ENCODE results near the gene PI4KA.
"Not testable (repeated sequence)": the region's sequence is repeated elsewhere in the genome, so short reads cannot be mapped to it uniquely, and the experiment has no call there.

PI4KA gene

GRCh38 chr22:20858615-20859416 is at the start of gene PI4KA, which contains the start of gene SNAP29:
Gene PI4KA, minus strand, starts transcription at chr22:20858811. Its CDS starts 86 bp downstream, at chr22:20858725.
Gene SNAP29, plus strand, starts transcription at chr22:20859007. Its CDS starts 104 bp downstream, at chr22:20859111.
- peak; percentile 93 to 95 for DNase-seq

- no peak for DNase-seq
These were observed 47.8 kb upstream of the PI4KA start for GRCh38 chr22:20906387-20906767.

GRCh38 chr22:20905415-20906386 is 47.1 kb upstream of the PI4KA start:
- no peak for DNase-seq

GRCh38 chr22:20904980-20905355 is 46.4 kb upstream of the PI4KA start:
- no peak for DNase-seq

- no peak for DNase-seq
These were observed 45.7 kb upstream of the PI4KA start for GRCh38 chr22:20904008-20904979.

- DNase-seq = no peak
These were observed 44.5 kb upstream of the PI4KA start for GRCh38 chr22:20903093-20903492.

- DNase-seq = not testable (repeated sequence)
These were observed 42.8 kb upstream of the PI4KA start for GRCh38 chr22:20901093-20902033.

GRCh38 chr22:20899827-20900423 is 41.3 kb upstream of the PI4KA start:
- DNase-seq = no peak

- not testable (repeated sequence) for DNase-seq
These were observed 39.1 kb upstream of the PI4KA start for GRCh38 chr22:20897737-20898136.

- DNase-seq = no peak
These were observed 32.4 kb upstream of the PI4KA start for GRCh38 chr22:20890975-20891374.

- no peak for DNase-seq
These were observed 31.4 kb upstream of the PI4KA start for GRCh38 chr22:20889904-20890540.

- DNase-seq = no peak
These were observed 30.6 kb upstream of the PI4KA start for GRCh38 chr22:20889025-20889704.

- no peak for DNase-seq
These were observed 28.8 kb upstream of the PI4KA start for GRCh38 chr22:20887375-20887774.

- DNase-seq = peak; percentile 61 to 75
These were observed 27.1 kb upstream of the PI4KA start for GRCh38 chr22:20885557-20886323.

- DNase-seq = no peak
These were observed 26.5 kb upstream of the PI4KA start for GRCh38 chr22:20885017-20885556.

GRCh38 chr22:20884454-20884853 is 25.8 kb upstream of the PI4KA start:
- DNase-seq = no peak

GRCh38 chr22:20882855-20883254 is 24.2 kb upstream of the PI4KA start:
- DNase-seq = no peak
